GM23338 (cell line): Measurements from ENCODE around the gene BNC2. TPM values are rescaled to one million over a fixed set of nuclear protein-coding genes. Genes with fewer than 3 reads are reported as not detected.
A peak's percentile ranks its signal among the peaks of the same experiment; 100 is the strongest.

Experiments used
- ATAC-seq: fragments of 200-7000 bp; cut with Tn5 transposase; 3 replicates; pipeline ENCODE4 v1.9.1; 2020
- DNase-seq: peaks from one replicate; pipeline ENCODE4 v3.0.0-alpha.2; 2015; ENCODE audit warnings: low spot score
- H2AFZ ChIP-seq: fragments of 200-600 bp; sonication (generic); 2 replicates; pipeline ENCODE4 v1.8.0; 2016; ENCODE audit warnings: antibody characterized with exemption, mild to moderate bottlenecking, moderate library complexity
- H3F3A ChIP-seq: fragments of 200-600 bp; sonication (generic); replicated peaks from 2 replicates; pipeline ENCODE4 v1.8.0; 2017; ENCODE audit warnings: antibody characterized with exemption, mixed run types, low read depth
- H3K27ac ChIP-seq: fragments of 200-600 bp; sonication (generic); 2 replicates; pipeline ENCODE4 v1.6.1; 2016; ENCODE audit warnings: low read depth
- H3K27me3 ChIP-seq: fragments of 200-600 bp; sonication (generic); 2 replicates; pipeline ENCODE4 v1.8.0; 2016; ENCODE audit warnings: mild to moderate bottlenecking, mixed run types, moderate library complexity; ENCODE audit not compliant: insufficient read depth
- H3K36me3 ChIP-seq: fragments of 200-600 bp; sonication (generic); 2 replicates; pipeline ENCODE4 v1.8.0; 2016; ENCODE audit warnings: mild to moderate bottlenecking; ENCODE audit not compliant: insufficient read depth
- H3K4me1 ChIP-seq: fragments of 200-600 bp; sonication (generic); 2 replicates; pipeline ENCODE4 v1.8.0; 2016; ENCODE audit warnings: mild to moderate bottlenecking, moderate library complexity; ENCODE audit not compliant: insufficient read depth
- H3K4me2 ChIP-seq: fragments of 200-600 bp; sonication (generic); 2 replicates; pipeline ENCODE4 v1.7.1; 2017; ENCODE audit warnings: mixed run types
- H3K4me3 ChIP-seq: fragments of 200-600 bp; sonication (generic); 2 replicates; pipeline ENCODE4 v1.6.1; 2016; ENCODE audit warnings: mixed run types
- H3K79me2 ChIP-seq: fragments of 200-600 bp; sonication (generic); replicated peaks from 2 replicates; pipeline ENCODE4 v1.8.0; 2017; ENCODE audit warnings: mild to moderate bottlenecking; ENCODE audit not compliant: insufficient read depth
- H3K9me2 ChIP-seq: fragments of 200-600 bp; sonication (generic); 2 replicates; pipeline ENCODE4 v1.8.0; 2017; ENCODE audit not compliant: insufficient read depth
- H4K20me1 ChIP-seq: fragments of 200-600 bp; sonication (generic); replicated peaks from 2 replicates; pipeline ENCODE4 v1.8.0; 2017; ENCODE audit warnings: mild to moderate bottlenecking; ENCODE audit not compliant: insufficient read depth
- H3K27ac Mint-ChIP-seq: 2 replicates; pipeline ENCODE4 v1.8.0; 2020; ENCODE audit warnings: inconsistent platforms, mild to moderate bottlenecking, moderate library complexity, mixed read lengths
- H3K27me3 Mint-ChIP-seq: 3 replicates; pipeline ENCODE4 v1.8.0; 2022; ENCODE audit warnings: low read depth, mild to moderate bottlenecking, moderate library complexity, mixed read lengths, inconsistent platforms; ENCODE audit not compliant: insufficient read depth, poor library complexity
- H3K36me3 Mint-ChIP-seq: 3 replicates; pipeline ENCODE4 v1.8.0; 2021; ENCODE audit warnings: low read depth, mild to moderate bottlenecking, inconsistent platforms, moderate library complexity, mixed read lengths
- H3K4me1 Mint-ChIP-seq: 3 replicates; pipeline ENCODE4 v1.8.0; 2020; ENCODE audit warnings: mild to moderate bottlenecking, inconsistent platforms, mixed read lengths
- H3K4me3 Mint-ChIP-seq: 3 replicates; pipeline ENCODE4 v1.8.0; 2021; ENCODE audit warnings: moderate library complexity, mild to moderate bottlenecking, inconsistent platforms, mixed read lengths
- H3K9me3 Mint-ChIP-seq: 3 replicates; pipeline ENCODE4 v1.8.0; 2020; ENCODE audit warnings: moderate library complexity, mild to moderate bottlenecking, inconsistent platforms, mixed read lengths
- CREB1 ChIP-seq: fragments of 250-450 bp; sonication (Bioruptor Pico); IDR thresholded peaks from 2 replicates; pipeline ENCODE4 v1.5.0; 2020; ENCODE audit warnings: low read depth, mild to moderate bottlenecking, moderate library complexity
- CTCF ChIP-seq, 2 experiments: fragments of 200-600 bp in 1 of 2; sonication (generic) in 1 of 2; conservative IDR thresholded peaks; 2 replicates each; pipeline versions ENCODE4 v1.5.1 to v1.6.1; 2016 to 2017; ENCODE audit warnings: antibody characterized with exemption in 2 of 2, low read depth in 2 of 2, mild to moderate bottlenecking in 2 of 2, moderate library complexity in 1 of 2
- ETS1 ChIP-seq: IDR thresholded peaks from 2 replicates; pipeline ENCODE4 v1.6.1; 2016; ENCODE audit warnings: antibody characterized with exemption
- EZH2 ChIP-seq: fragments of 200-600 bp; sonication (generic); IDR thresholded peaks from one replicate; pipeline ENCODE4 v1.8.0; 2017; ENCODE audit warnings: antibody characterized with exemption, mild to moderate bottlenecking, low read depth; ENCODE audit not compliant: unreplicated experiment
- EZH2phosphoT487 ChIP-seq: fragments of 200-600 bp; sonication (generic); IDR thresholded peaks from one replicate; pipeline ENCODE4 v1.8.1; 2018; ENCODE audit warnings: antibody characterized with exemption; ENCODE audit not compliant: unreplicated experiment
- JUNB ChIP-seq: IDR thresholded peaks from one replicate; pipeline ENCODE4 v1.6.1; 2016; ENCODE audit warnings: antibody characterized with exemption; ENCODE audit not compliant: unreplicated experiment
- NANOG ChIP-seq: IDR thresholded peaks from 2 replicates; pipeline ENCODE4 v1.6.1; 2016; ENCODE audit warnings: antibody characterized with exemption, borderline replicate concordance
- POLR2AphosphoS5 ChIP-seq: IDR thresholded peaks from 2 replicates; pipeline ENCODE4 v1.6.1; 2016; ENCODE audit warnings: antibody characterized with exemption, low read depth
- REST ChIP-seq: IDR thresholded peaks from one replicate; pipeline ENCODE4 v1.6.1; 2018; ENCODE audit warnings: antibody characterized with exemption; ENCODE audit not compliant: unreplicated experiment
- STAT1 ChIP-seq: IDR thresholded peaks from one replicate; pipeline ENCODE4 v1.6.1; 2016; ENCODE audit warnings: antibody characterized with exemption; ENCODE audit not compliant: unreplicated experiment
- ZNF114 ChIP-seq: fragments of 250-450 bp; sonication (Bioruptor Pico); IDR thresholded peaks from 2 replicates; pipeline ENCODE4 v1.5.0; 2020; ENCODE audit warnings: mild to moderate bottlenecking, moderate library complexity
- ZNF331 ChIP-seq: fragments of 250-450 bp; sonication (Bioruptor Pico); IDR thresholded peaks from 2 replicates; pipeline ENCODE4 v1.5.0; 2020; ENCODE audit warnings: low read depth, mild to moderate bottlenecking, moderate library complexity
- ZNF462 ChIP-seq: fragments of 250-450 bp; sonication (Bioruptor Pico); IDR thresholded peaks from 2 replicates; pipeline ENCODE4 v1.5.0; 2020; ENCODE audit warnings: mild to moderate bottlenecking, moderate library complexity
- polyA plus RNA-seq: library from polyadenylated mRNA; unstranded; fragments of >200 nt; fragmentation: Nextera tagmentation; extraction: Ambion mirVana; gene quantifications from 2 replicates; pipeline ENCODE4 v1.2.1, GENCODE V29; 2016
- total RNA-seq: library from RNA; depleted of rRNA; stranded (reverse); fragments of >200 nt; shearing (Covaris generic); gene quantifications from 2 replicates; pipeline ENCODE4 v1.2.3, GENCODE V29; 2014

BNC2 gene
- total and polyA plus RNA-seq, 2 experiments from 2014 or later: 12.7 to 13.2 TPM

GRCh38 chr9:16769291-16769690, 101.2 kb downstream of the BNC2 start:
- no peak overlapping the region for H3K4me3 ChIP-seq
- no peak for TF ChIP-seq ZNF331 (CRISPR knock-in tag)
- no peak for TF ChIP-seq POLR2AphosphoS5
- no peak for TF ChIP-seq ZNF462 (CRISPR knock-in tag)
- no peak for TF ChIP-seq JUNB
- no peak for TF ChIP-seq STAT1
- no peak for TF ChIP-seq CTCF (conservative IDR thresholded peaks at IDR 0.05; ENCODE audit: low read depth in 2 of 2)
- no peak for TF ChIP-seq NANOG
- no peak for TF ChIP-seq ZNF114 (CRISPR knock-in tag)
- no peak for TF ChIP-seq EZH2
- no peak for TF ChIP-seq REST
- TF ChIP-seq CREB1 (CRISPR knock-in tag): no peak
- no peak for TF ChIP-seq ETS1
- no peak for TF ChIP-seq EZH2phosphoT487
- ATAC-seq (peak; percentile 19), DNase-seq (no peak)
- Mint-ChIP-seq H3K27me3 (peaks cover 3% of the 10 kb centered on the region), H3K9me3 (no peaks in the 10 kb centered on the region), H3K4me1 (peaks cover 65% of the 10 kb centered on the region), H3K36me3 (no peaks in the 10 kb centered on the region; the same call in none of the 3 replicates), H3K4me3 (no peak overlapping the region), H3K27ac (peak overlapping the region; percentile 91)
- H3K27me3 ChIP-seq: no peaks in the 10 kb centered on the region
- H3K4me2 ChIP-seq: peak overlapping the region; percentile 59
- H3K4me1 ChIP-seq: peaks cover 56% of the 10 kb centered on the region
- H4K20me1 ChIP-seq: no peaks in the 10 kb centered on the region
- 0 out of 2 replicates have a peak, but pooled peaks cover 3% of the 10 kb centered on the region for H3K9me2 ChIP-seq
- no peaks in the 10 kb centered on the region for H3K36me3 ChIP-seq
- peak overlapping the region; percentile 33 for H3K27ac ChIP-seq
- peaks cover 10% of the 10 kb centered on the region; the same call in 1 of the 2 replicates for H3F3A ChIP-seq
- no peak overlapping the region for H2AFZ ChIP-seq
- H3K79me2 ChIP-seq: peaks cover 13% of the 10 kb centered on the region; the same call in 1 of the 2 replicates
